Kidney epithelial cell (primary cell): ENCODE data around the gene ADNP. TPM values are rescaled to one million over a fixed set of nuclear protein-coding genes. Genes with fewer than 3 reads are reported as not detected.

Experiments used
- DNase-seq: peaks from one replicate; pipeline ENCODE4 v3.0.0-alpha.2; 2010; ENCODE audit warnings: low read depth
- H3K27me3 ChIP-seq: 2 replicates; pipeline ENCODE4 v1.6.0; 2011; ENCODE audit warnings: low read length; ENCODE audit not compliant: control insufficient read depth, insufficient read depth
- H3K36me3 ChIP-seq: 2 replicates; pipeline ENCODE4 v1.5.1; 2011; ENCODE audit warnings: low read length; ENCODE audit not compliant: control insufficient read depth, insufficient read depth
- H3K4me3 ChIP-seq: 2 replicates; pipeline ENCODE4 v1.5.1; 2011; ENCODE audit warnings: low read depth, mild to moderate bottlenecking, control low read depth, low read length
- CTCF ChIP-seq: IDR thresholded peaks from 2 replicates; pipeline ENCODE4 v1.5.1; 2011; ENCODE audit warnings: mild to moderate bottlenecking, moderate library complexity, low read length, control low read depth, inconsistent platforms; ENCODE audit not compliant: insufficient read depth, poor library complexity, severe bottlenecking
- total RNA-seq: library from RNA; depleted of rRNA; stranded (reverse); fragments of >200 nt; gene quantifications from 2 replicates; pipeline ENCODE4 v1.2.3, GENCODE V29; 2015

ADNP gene
- total RNA-seq, 1 donor from 2014 or later: 59.7 TPM

- Histone ChIP-seq H3K4me3 (no peak overlapping the region), H3K27me3 (no peaks in the 10 kb centered on the region), H3K36me3 (no peaks in the 10 kb centered on the region)
- TF ChIP-seq CTCF: no peak
- peak; percentile 4 for DNase-seq
Observed at GRCh38 chr20:50870561-50871161, 60.6 kb downstream of the ADNP start.

- peak; percentile 18 for DNase-seq
- no peaks in the 10 kb centered on the region for H3K36me3 ChIP-seq
- no peaks in the 10 kb centered on the region for H3K27me3 ChIP-seq
- TF ChIP-seq CTCF: no peak
- no peak overlapping the region for H3K4me3 ChIP-seq
Observed at GRCh38 chr20:50868509-50869495, 62.4 kb downstream of the ADNP start.

GRCh38 chr20:50867805-50868204, 63.4 kb downstream of the ADNP start:
- Histone ChIP-seq H3K27me3 (no peaks in the 10 kb centered on the region), H3K4me3 (no peak overlapping the region), H3K36me3 (no peaks in the 10 kb centered on the region)
- no peak for DNase-seq
- TF ChIP-seq CTCF: no peak

- DNase-seq: no peak
- no peak overlapping the region for H3K4me3 ChIP-seq
- H3K27me3 ChIP-seq: no peaks in the 10 kb centered on the region
- H3K36me3 ChIP-seq: no peaks in the 10 kb centered on the region
- TF ChIP-seq CTCF: no peak
Observed at GRCh38 chr20:50866831-50867230, 64.4 kb downstream of the ADNP start.

DNA sequence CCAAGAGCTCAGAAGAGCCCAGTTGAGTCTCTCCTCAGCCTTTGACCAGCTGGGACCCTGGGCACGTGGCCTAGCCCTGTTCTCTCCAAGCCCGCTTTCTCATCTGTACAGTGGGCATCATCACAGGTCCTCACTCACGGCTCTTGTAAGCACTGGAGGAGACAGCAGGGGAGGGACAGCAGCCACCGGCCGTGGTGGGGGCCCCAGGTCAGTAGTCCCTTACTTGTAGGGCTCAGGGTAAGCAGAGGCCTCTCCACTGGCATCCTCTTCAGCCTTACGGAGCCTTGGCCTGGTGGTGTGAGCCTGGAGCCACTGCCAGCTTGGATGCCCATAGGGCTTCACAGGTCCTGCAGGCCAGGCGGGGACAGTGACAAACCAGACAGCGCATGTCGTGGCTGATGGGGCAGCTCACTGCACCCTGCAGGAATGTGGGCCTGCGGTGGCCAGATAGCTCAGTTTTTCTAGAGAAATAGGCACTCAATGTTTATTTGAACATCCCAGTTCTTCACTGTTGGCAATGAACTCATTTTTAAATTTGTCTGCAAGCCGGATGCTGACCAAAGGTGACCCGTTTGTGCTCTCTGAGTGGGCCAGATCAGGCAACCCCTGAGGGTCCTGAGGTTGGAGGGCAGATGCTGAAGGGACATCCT, 65.1 kb downstream of the ADNP start:
- no peak for DNase-seq
- TF ChIP-seq CTCF: no peak
- H3K36me3 ChIP-seq: no peaks in the 10 kb centered on the region
- H3K4me3 ChIP-seq: no peak overlapping the region
- H3K27me3 ChIP-seq: no peaks in the 10 kb centered on the region
